ENCODE results near the gene AZU1. TPM values are rescaled to one million over a fixed set of nuclear protein-coding genes. Genes with fewer than 3 reads are reported as not detected.
A peak's percentile ranks its signal among the peaks of the same experiment; 100 is the strongest.
"Not testable (repeated sequence)": the region's sequence is repeated elsewhere in the genome, so short reads cannot be mapped to it uniquely, and the experiment has no call there.

Gene AZU1
- total RNA-seq, 2 experiments from 2014 or later, result not detected

DNA sequence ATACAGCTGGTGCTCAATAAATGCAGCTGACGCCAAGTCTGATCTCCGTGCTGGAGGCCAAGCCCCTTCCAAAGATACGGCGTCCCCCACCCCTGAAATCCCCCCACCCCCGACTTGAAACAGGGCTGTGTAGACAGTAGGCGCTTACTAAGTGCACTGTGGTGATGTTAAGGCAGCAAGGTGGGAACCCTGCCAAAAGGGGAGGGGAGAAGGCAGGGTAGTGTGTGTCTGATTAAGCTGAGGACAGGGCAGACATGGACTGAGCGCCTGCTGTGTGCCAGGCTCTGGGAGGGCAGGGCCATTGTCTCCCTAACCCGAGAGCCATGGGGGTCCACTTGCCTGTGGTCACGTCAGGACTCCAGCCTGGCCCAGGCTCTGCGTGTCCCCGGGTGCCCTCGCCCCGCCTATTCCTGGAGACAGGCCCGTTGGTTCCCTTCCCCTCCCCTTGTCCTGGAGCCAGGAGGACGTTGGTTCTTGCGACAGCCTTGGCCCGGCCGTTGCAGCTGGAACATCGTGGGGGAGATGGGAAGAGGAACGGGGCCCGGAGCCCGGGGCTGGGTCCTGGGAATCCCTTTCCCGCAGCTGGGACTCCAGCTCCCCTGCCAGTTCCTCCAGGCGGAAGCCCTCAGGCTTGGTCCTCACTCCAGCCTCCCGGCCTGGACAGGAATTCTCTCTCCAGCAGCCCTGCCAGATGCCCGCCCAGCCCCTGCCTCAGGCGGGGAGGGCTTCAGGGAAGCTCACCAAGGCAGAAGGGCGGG, 22.8 kb downstream of the AZU1 start:
- Mint-ChIP-seq H3K27me3 (ENCODE audit: low read depth) (peaks cover 38% of the 10 kb centered on the region), H3K4me1 (ENCODE audit: low read depth) (no peaks in the 10 kb centered on the region), H3K36me3 (ENCODE audit: low read depth) (no peaks in the 10 kb centered on the region), H3K27ac (no peak overlapping the region), H3K9me3 (no peaks in the 10 kb centered on the region), H3K4me3 (no peak overlapping the region)
- intact Hi-C loops (cut with micrococcal nuclease), result no loop called here
- no peak for DNase-seq
- CTCF ChIA-PET, result interaction anchor here (0.8 kb wide), 1 partner anchor 13 kb away, joined by 3 read pairs; no protein-coding TSS in a partner anchor

DNA sequence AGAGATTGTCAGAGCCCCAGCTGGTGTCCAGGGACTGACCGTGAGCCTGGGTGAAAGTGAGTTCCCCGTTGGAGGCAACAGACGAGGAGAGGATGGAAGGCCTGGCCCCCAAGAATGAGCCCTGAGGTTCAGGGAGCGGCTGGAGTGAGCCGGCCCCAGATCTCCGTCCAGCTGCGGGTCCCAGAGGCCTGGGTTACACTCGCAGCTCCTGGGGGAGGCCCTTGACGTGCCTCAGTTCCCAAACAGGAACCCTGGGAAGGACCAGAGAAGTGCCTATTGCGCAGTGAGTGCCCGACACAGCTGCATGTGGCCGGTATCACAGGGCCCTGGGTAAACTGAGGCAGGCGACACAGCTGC, 23.3 kb downstream of the AZU1 start:
- intact Hi-C loops (cut with micrococcal nuclease), result no loop called here
- Mint-ChIP-seq H3K36me3 (ENCODE audit: low read depth) (no peaks in the 10 kb centered on the region), H3K27ac (no peak overlapping the region), H3K27me3 (ENCODE audit: low read depth) (peaks cover 34% of the 10 kb centered on the region), H3K4me3 (no peak overlapping the region), H3K4me1 (ENCODE audit: low read depth) (no peaks in the 10 kb centered on the region), H3K9me3 (no peaks in the 10 kb centered on the region)
- no peak for DNase-seq
- CTCF ChIA-PET, result interaction anchor here (0.8 kb wide), 1 partner anchor 13 kb away, joined by 3 read pairs; no protein-coding TSS in a partner anchor

DNA sequence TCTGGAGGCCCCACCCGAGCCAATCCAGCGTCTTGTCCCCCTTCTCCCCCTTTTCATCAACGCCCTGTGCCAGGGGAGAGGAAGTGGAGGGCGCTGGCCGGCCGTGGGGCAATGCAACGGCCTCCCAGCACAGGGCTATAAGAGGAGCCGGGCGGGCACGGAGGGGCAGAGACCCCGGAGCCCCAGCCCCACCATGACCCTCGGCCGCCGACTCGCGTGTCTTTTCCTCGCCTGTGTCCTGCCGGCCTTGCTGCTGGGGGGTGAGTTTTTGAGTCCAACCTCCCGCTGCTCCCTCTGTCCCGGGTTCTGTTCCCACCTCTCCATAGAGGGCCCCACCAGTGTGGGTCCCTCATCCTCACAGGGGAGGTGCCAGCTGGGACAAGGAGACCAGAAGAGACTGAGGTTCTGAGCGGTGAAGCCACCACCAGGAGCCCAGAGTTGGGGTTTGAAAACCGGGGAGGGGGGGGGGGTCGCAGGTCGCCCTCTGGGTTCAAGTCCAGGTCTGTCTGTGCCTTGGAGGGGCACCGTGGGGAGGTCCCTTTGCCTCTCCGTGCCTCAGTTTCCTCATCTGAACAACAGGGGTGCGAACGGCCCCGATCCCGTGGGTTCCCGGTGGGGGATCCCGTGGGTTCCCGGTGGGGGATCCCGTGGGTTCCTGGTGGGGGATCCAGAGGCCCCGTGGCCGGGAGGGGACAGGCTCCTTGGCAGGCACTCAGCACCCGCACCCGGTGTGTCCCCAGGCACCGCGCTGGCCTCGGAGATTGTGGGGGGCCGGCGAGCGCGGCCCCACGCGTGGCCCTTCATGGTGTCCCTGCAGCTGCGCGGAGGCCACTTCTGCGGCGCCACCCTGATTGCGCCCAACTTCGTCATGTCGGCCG, 24.7 kb downstream of the AZU1 start, which contains the start of gene ELANE:
Gene ELANE (plus strand): TSS at position 168 of the 878 bp plus-strand sequence. CDS start 26 bp downstream, at position 194.
- no peak within 1 kb of the TSS for H3K27ac Mint-ChIP-seq
- H3K36me3 Mint-ChIP-seq (ENCODE audit: low read depth), result no peaks in the 10 kb centered on the region
- H3K27me3 Mint-ChIP-seq (ENCODE audit: low read depth), result peaks cover 24% of the 10 kb centered on the region
- CTCF ChIA-PET, result no interaction called here
- DNase-seq, result no peak
- no peaks in the 10 kb centered on the region for H3K4me1 Mint-ChIP-seq (ENCODE audit: low read depth)
- intact Hi-C loops (cut with micrococcal nuclease), result no loop called here
- H3K9me3 Mint-ChIP-seq, result no peaks in the 10 kb centered on the region
- H3K4me3 Mint-ChIP-seq, result no peak within 1 kb of the TSS

DNA sequence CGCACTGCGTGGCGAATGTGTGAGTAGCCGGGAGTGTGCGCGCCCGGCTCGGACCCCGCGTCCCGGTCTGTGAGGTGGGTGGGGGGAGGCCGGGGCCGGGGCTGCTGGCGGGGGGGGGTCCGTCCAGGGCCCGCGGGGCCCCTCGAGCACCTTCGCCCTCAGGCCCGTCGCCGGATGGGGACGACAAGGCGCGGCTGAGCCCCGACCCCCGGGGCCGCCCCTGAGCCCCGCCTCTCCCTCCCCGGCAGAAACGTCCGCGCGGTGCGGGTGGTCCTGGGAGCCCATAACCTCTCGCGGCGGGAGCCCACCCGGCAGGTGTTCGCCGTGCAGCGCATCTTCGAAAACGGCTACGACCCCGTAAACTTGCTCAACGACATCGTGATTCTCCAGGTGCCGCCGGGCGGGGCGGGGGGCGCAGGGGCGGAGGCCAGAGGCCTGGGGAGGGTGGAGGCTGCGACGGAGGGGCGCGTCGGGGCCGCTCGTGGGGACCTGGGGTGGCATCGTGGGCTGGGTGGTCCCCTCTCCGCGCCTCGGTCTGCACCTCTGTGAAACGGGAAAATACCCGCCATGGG, 25.5 kb downstream of the AZU1 start:
- DNase-seq, result no peak
- H3K4me1 Mint-ChIP-seq (ENCODE audit: low read depth), result no peaks in the 10 kb centered on the region
- no peak overlapping the region for H3K4me3 Mint-ChIP-seq
- H3K27me3 Mint-ChIP-seq (ENCODE audit: low read depth), result peaks cover 21% of the 10 kb centered on the region
- H3K36me3 Mint-ChIP-seq (ENCODE audit: low read depth), result no peaks in the 10 kb centered on the region
- H3K9me3 Mint-ChIP-seq, result no peaks in the 10 kb centered on the region
- no peak overlapping the region for H3K27ac Mint-ChIP-seq
- CTCF ChIA-PET, result no interaction called here
- intact Hi-C loops (cut with micrococcal nuclease), result no loop called here

DNA sequence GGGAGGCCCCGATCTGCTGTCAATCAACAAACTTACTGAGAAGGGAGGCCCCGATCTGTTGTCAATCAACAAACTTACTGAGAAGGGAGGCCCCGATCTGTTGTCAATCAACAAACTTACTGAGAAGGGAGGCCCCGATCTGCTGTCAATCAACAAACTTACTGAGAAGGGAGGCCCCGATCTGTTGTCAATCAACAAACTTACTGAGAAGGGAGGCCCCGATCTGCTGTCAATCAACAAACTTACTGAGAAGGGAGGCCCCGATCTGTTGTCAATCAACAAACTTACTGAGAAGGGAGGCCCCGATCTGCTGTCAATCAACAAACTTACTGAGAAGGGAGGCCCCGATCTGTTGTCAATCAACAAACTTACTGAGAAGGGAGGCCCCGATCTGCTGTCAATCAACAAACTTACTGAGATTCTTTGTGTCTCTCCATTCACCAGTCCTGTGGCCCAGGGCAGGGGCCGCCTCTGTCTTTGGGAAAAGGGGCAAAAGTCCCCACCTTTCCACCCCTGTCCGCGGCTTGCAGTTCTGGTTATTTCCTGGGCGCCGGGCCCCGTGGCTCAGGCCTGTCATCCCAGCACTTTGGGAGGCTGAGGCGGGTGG, 26.1 kb downstream of the AZU1 start:
- H3K27me3 Mint-ChIP-seq (ENCODE audit: low read depth), result peaks cover 16% of the 10 kb centered on the region
- H3K4me1 Mint-ChIP-seq (ENCODE audit: low read depth); intact Hi-C loops (cut with micrococcal nuclease): not testable (repeated sequence)

DNA sequence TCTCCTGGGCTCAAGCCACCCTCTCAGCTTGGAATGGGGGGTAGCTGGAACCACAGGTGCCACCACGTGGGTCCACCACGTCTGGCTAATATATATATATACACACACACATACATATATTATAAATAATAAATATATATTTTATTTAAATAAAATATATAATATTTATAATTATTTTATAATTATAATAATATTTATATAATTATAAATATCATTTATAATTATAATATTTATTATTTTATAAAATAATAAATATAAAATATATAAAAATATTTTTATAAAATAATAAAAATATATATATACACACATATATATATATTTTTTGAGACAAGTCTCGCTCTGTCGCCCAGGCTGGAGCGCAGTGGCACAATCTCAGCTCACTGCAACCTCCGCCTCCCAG, 26.9 kb downstream of the AZU1 start:
- no peak overlapping the region for H3K4me3 Mint-ChIP-seq
- no peaks in the 10 kb centered on the region for H3K9me3 Mint-ChIP-seq
- H3K27me3 Mint-ChIP-seq (ENCODE audit: low read depth), result peaks cover 13% of the 10 kb centered on the region
- H3K4me1 Mint-ChIP-seq (ENCODE audit: low read depth), result no peaks in the 10 kb centered on the region
- DNase-seq, result no peak
- CTCF ChIA-PET, result interaction anchor here (0.7 kb wide), 1 partner anchor 117 kb away, joined by 3 read pairs; no protein-coding TSS in a partner anchor
- H3K27ac Mint-ChIP-seq, result no peak overlapping the region
- H3K36me3 Mint-ChIP-seq (ENCODE audit: low read depth), result no peaks in the 10 kb centered on the region
- intact Hi-C loops (cut with micrococcal nuclease), result no loop called here

More for the DNA sequence above, 26.1 kb downstream of the AZU1 start:
- H3K27ac Mint-ChIP-seq; H3K36me3 Mint-ChIP-seq (ENCODE audit: low read depth); H3K9me3 Mint-ChIP-seq; CTCF ChIA-PET; H3K4me3 Mint-ChIP-seq; DNase-seq: not testable (repeated sequence)

DNA sequence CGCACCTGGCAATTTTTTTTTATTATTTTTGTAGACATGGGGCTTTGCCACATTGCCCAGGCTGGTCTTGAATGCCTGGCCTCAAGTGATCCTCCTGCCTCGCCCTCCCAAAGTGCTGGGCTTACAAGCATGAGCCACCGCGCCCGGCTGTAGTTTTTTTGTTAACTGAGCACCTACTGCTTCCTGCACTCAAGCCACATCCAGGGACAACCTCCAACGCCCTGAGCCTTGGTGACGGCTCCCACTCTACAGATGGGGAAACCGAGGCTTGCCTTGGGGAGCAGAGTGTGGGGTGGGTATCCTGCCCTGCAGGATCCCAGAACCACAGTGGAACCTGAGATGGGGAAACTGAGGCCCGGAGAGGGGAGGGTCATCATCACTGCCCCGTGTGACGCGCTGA, 27.5 kb downstream of the AZU1 start:
- Mint-ChIP-seq H3K36me3 (ENCODE audit: low read depth) (no peaks in the 10 kb centered on the region), H3K27me3 (ENCODE audit: low read depth) (peaks cover 7% of the 10 kb centered on the region), H3K9me3 (no peaks in the 10 kb centered on the region), H3K4me1 (ENCODE audit: low read depth) (no peaks in the 10 kb centered on the region), H3K27ac (no peak overlapping the region), H3K4me3 (no peak overlapping the region)
- CTCF ChIA-PET, result no interaction called here
- intact Hi-C loops (cut with micrococcal nuclease), result no loop called here
- DNase-seq, result no peak

DNA sequence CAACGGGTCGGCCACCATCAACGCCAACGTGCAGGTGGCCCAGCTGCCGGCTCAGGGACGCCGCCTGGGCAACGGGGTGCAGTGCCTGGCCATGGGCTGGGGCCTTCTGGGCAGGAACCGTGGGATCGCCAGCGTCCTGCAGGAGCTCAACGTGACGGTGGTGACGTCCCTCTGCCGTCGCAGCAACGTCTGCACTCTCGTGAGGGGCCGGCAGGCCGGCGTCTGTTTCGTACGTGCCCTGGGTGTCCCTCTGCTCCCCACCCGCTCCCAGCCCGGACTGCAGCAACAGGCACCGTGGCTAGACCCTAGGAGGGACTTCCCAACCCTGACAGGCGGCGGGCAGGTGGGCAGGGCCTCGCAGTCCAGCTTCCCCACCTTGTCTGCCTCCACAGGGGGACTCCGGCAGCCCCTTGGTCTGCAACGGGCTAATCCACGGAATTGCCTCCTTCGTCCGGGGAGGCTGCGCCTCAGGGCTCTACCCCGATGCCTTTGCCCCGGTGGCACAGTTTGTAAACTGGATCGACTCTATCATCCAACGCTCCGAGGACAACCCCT, 28.0 kb downstream of the AZU1 start:
- Mint-ChIP-seq H3K27ac (no peak overlapping the region), H3K9me3 (no peaks in the 10 kb centered on the region), H3K36me3 (ENCODE audit: low read depth) (no peaks in the 10 kb centered on the region), H3K27me3 (ENCODE audit: low read depth) (peaks cover 6% of the 10 kb centered on the region), H3K4me1 (ENCODE audit: low read depth) (no peaks in the 10 kb centered on the region), H3K4me3 (no peak overlapping the region)
- CTCF ChIA-PET, result interaction anchor here (0.9 to 1.1 kb wide), 2 partner anchors 9 to 141 kb away, joined by 3 read pairs; no protein-coding TSS in a partner anchor
- DNase-seq, result no peak
- intact Hi-C loops (cut with micrococcal nuclease), result no loop called here

DNA sequence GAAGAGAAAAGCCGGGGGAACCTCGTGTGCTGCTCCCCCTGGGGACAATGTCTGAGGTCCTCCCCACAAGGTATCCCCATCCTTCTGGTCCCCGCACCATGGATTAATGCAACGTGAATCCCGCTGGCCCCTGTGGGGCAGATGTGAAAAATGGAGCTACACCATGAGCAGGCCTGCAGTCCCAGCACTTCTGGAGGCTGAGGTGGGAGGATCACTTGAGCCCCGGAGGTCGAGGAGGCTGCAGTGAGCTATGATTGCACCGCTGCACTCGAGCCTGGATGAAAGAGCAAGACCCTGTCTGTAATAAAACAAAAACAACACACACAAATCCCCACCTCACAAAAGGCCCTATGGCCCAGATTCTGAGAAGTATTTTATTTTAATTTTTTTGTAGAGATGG, 30.6 kb downstream of the AZU1 start:
- peaks cover 6% of the 10 kb centered on the region for H3K4me1 Mint-ChIP-seq (ENCODE audit: low read depth)

DNA sequence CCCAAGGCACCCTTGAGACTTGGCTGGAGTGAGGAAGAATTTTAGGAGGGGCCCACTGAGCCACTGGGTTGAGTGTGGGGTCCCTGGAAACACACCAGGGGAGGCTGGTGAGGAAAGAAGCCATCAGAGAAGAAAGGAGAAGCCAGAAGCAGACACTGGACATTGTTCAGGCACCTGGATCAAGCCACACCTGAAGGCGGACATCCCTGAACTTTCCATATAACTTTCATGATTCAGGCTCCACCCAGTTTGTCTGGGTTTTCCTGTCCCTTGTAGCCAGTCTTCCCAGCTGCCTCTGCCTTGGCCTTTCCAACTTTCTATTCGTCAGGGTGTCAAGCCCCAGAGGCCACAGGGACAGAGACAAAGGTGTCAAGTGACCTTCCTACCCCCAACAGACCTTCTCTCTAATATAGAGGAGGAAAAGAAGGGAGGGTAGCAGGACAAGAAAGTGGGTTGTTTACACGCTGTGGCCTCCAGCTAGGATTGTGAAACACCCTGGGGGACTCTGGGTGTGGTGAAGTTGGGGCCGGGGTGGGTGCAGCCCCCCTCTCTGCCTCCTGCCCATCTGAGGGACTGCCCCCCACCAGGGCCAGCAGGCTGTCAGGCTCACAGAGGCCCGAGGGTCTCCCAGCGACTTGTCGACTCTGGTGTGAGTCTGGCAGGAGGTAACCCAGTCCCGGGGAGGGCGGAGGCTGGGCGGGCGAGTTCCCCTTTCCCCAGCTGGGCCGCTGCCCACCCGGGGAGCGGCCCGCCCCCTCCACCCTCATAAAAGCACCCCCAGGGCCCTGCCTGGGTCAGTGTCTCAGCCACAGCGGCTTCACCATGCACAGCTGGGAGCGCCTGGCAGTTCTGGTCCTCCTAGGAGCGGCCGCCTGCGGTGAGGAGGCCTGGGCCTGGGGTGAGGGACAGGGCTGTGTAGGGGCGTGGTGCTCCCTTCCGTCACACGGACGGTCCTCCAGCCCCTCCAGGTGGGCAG, 31.5 kb downstream of the AZU1 start, which contains the start of gene CFD:
Gene CFD (plus strand): TSS at position 797 of the 976 bp plus-strand sequence. CDS start 26 bp downstream, at position 823.
- no peaks in the 10 kb centered on the region for H3K36me3 Mint-ChIP-seq (ENCODE audit: low read depth)

More for the DNA sequence above, 30.6 kb downstream of the AZU1 start:
- Mint-ChIP-seq H3K27ac (no peak overlapping the region), H3K36me3 (ENCODE audit: low read depth) (no peaks in the 10 kb centered on the region), H3K27me3 (ENCODE audit: low read depth) (peaks cover 3% of the 10 kb centered on the region), H3K4me3 (no peak overlapping the region), H3K9me3 (no peaks in the 10 kb centered on the region)
- CTCF ChIA-PET, result interaction anchor here (0.6 to 1.5 kb wide), 2 partner anchors 24 to 85 kb away, joined by 3 to 4 read pairs; no protein-coding TSS in a partner anchor
- no peak for DNase-seq
- intact Hi-C loops (cut with micrococcal nuclease), result no loop called here

More for the DNA sequence above, 31.5 kb downstream of the AZU1 start, which contains the start of gene CFD:
- CTCF ChIA-PET, result interaction anchor here (0.6 to 1.5 kb wide), 2 partner anchors 24 to 86 kb away, joined by 3 to 4 read pairs; no protein-coding TSS in a partner anchor
- peak within 1 kb of the TSS; percentile 27 for H3K4me3 Mint-ChIP-seq
- no peak for DNase-seq
- no peaks in the 10 kb centered on the region for H3K9me3 Mint-ChIP-seq
- intact Hi-C loops (cut with micrococcal nuclease), result no loop called here
- peaks cover 13% of the 10 kb centered on the region for H3K4me1 Mint-ChIP-seq (ENCODE audit: low read depth)
- peaks cover 6% of the 10 kb centered on the region for H3K27me3 Mint-ChIP-seq (ENCODE audit: low read depth)
- no peak within 1 kb of the TSS for H3K27ac Mint-ChIP-seq
